ENCODE data around the gene CLVS2.

The CLVS2 gene

DNA sequence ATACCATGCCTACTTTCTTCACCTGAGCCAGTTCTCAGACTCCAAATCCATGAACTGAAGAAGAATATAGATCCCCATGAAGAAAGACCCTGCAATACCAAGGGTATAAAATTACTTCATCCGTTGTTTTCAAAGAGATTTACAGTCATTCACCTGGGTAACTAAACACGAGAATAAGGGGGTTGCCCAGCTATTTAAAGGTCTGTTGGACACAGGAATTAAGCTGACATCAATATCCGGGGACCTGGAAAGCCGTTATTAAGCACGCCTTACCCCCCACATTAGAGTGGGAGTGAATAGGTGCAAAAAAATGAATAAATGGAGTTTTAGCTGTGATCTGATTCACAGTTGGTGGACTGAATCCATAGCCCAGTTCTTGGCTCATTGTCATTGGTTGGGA is 28.9 kb downstream of the CLVS2 start:
- no peak for DNase-seq

DNA sequence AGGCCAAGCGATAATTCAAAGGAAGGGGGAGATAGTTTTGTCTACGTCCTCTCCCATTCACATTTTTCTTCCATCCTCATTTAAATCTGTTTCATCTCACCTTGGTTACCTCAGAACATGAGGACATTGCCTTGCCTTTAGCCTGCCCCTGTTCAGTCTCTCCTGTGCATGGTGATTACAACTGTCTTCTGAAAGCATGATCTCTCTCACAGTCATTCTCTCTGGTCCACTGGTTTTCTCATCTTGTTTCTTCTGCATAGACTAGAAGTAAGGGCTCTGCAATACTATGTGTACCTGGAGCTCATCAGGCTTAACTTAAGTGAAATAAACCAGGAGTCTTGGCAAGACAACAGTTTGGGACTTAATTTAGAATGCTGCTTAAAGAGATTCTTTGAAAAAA is 31.4 kb downstream of the CLVS2 start:
- DNase-seq: no peak

DNA sequence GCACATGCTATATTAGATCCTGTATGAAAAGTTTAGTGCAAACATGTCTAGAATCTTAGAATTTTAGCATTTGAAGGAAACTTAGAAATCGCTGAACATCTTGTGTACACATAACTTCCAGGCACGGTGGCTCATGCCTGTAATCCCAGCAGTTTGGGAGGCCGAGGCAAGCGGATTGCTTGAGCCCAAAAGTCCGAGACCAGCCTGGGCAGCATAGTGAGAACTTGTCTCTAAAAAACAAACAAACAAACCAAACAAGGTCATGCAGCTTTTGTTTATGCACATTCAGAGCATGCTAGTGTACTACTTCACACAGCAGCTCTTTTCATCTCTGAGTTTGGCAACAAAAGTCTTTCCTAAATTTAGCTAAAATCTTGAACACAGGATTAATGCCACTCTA is 32.2 kb downstream of the CLVS2 start:
- DNase-seq: no peak

DNA sequence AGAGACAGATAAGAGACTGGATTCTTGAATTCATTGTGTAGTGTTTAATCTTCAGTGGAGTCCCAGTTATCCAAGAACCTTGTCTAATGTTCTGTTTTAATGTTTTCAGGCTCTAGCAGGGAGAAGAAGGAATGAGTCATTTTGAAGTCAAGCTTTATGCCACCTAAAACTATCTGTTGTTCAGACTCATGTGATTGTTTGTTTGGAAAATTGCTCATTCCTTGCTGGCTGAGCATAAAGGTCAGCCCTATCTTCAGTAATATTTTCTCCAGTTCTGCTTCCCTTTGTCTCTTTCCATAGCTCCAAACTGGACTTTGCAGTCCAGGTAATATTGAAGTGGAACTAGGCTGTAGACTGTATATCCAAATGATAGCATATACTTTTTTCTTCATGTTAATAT is 34.2 kb downstream of the CLVS2 start:
- DNase-seq: no peak

DNA sequence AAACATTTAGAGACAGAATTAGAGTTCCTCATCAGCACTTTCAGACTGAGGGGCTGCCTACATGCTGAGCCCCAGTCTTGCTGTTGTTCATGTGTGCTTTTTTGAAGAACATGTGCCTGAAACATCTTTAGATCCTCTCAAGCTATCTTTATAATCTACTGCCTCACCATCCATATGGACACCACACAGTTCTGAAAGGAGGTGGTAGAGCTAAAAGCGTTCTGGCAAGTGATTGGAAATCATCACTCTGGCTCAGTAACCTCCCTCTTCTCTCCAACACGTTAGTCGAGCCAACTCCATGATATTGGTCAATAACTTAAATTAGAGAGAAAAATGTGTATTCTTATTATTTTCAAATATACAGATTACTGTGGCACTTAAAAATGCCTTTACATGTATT is 40.6 kb downstream of the CLVS2 start:
- DNase-seq: no peak

DNA sequence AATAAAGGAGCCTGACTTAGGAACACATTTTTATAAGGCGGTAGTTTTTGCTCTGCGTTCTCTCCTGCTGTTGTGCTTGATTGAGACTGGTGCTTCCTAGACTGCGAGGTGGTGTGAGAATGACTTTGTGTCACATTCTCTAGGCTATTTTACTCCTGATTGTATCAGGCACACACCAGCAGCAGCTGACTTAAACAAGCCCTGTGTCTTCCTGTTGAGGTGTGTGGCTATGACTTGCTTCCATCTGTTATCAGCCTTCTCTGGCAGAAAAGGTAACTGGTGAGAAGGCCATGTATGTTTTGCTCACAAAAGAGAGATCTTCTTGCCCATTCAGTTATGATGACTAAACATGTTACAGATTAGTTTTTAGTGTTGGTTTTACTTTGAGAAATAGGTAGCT is 43.4 kb downstream of the CLVS2 start:
- DNase-seq: no peak

DNA sequence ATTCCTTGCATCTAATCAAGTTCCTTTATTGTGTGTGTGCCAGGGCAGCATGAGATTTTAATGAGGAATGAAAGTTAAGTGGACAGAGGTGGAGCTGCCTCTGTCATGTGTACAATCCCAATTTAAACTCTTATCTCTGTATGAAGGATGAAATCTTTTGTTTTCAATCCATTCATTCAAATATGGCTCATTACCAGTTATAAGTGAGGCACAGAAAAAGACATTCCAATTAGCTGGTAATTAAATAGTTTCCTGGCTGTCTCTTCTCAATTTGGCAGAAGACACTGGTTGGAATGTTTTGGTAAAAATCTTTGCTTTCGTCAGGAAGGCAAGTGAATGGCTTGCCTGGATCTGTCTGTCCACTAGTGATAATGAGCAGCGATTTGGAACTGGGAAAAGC is 46.4 kb downstream of the CLVS2 start:
- DNase-seq: no peak

DNA sequence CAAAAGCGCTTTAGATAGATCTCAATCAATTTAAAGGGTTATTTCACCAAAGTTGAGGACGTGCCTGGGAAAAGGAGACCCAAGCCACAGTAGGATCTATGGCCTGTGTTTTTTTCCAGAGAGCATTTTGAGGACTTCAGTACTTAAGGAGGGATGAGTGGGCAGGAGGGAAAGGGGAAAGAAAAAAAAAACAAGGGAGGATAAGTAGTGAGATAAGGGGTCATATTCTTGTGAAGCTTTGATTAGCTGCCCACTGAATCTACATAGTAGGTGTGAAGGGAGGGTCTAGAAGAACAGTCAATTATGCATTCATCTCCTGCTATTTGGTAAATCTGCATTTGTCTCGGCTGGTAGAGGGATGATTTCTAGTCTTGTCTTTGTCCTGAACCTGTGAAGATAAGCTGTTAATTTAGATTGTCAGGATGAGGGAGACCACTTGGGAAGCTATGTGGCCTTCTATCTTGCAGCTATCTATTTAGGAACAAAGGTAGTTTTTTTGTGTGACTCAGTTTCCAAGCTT is 48.4 kb downstream of the CLVS2 start:
- no peak for DNase-seq

DNA sequence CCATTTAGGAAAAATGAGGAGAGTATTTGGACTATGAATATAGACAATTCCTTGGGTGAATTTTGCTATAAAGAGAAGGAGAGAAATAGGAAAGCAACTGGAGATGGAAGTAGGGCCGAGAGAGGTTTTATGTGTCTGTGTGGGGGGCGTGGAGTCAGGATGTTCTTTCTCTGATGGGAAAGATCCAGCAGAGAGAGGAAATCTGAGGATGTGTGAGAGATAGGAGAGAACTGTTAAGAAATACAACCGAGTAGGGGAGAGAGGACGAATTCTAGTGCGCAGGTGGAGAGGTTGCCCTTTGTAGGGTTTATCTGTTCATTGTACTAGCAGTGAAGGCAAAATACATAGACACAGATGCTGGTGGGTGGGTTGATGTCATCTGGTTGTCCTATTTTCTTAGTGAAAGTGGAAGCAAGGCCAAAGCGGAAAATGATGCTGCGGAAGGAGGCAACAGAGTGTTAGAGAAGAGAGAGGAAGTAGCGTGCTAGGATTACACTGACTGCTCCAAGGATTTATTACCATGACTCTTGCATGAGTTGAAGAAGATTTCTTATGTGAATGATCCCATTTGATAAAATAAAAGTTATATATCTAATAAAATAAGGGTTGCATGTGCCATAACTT is 57.7 kb downstream of the CLVS2 start:
- DNase-seq: no peak

DNA sequence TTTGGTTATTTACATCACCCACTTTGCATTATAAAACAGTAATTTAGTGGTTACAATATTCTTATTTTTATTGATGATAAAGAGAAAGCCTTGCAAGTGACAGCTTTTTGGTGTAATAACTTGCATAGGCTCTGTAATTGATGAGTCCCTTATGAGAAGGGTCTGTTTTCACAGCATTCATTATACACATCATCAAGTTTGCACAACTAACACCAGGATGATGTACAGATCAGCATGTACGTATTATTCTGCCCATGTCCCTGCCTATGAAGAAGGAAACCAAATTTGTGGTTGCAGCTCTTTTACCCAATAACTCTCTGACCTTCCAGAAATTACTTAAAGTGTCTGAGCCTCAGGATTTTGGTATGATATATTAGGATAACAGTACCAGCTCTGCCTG is 59.2 kb downstream of the CLVS2 start:
- no peak for DNase-seq

DNA sequence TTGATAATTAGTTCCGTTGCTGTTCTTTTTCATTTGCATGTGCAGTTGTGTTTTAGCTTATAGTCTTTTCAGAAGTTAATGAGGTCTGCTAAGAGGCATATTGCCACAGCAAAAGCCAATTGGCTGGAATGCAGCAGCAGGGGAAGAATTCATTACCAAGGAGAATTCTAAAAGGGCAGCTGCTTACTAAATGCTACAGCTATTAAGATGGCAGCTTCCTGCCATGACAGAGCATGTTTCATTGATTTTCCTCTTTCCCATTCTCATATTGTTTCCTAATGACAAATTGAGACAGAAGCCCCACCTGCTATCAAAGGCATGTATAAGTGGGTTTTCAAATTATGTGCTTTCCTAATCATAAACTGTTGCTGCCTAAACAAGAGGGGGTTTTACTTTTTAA is 66.6 kb downstream of the CLVS2 start:
- DNase-seq: no peak

DNA sequence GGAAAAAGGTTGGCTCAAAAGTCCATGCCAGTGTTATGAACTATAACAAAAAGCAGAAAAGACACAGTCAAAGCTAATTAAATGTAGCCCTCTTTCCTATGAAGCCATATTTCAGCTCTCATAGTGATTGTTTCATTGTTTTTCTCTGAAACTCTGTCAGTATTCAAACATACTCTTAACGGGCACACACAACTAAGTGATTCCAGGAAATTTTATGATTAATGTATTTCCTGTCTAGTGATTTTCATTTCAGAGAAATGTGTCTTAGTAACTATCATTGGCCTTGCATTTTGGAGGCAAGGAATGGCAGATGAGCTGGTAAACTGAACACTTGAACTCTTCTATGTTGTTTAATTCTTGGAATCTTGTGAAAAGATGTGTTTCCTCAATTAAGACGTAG is 68.0 kb downstream of the CLVS2 start:
- DNase-seq: no peak

DNA sequence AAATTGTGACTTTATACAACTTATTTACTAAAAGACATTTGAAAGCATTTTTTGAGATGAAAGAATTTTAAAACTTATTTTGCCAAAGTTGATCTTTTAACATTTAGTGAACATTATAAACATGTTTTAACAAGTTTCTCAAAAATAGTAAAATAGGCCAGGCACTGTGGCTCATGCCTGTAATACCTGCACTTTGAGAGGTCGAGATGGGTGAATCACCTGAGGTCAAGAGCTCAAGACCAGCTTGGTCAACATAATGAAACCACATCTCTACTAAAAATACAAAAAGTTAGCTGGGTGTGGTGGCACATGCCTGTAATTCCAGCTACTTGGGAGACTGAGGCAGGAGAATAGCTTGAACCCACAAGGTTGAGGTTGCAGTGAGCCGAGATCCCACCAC is 78.6 kb downstream of the CLVS2 start:
- no peak for DNase-seq

DNA sequence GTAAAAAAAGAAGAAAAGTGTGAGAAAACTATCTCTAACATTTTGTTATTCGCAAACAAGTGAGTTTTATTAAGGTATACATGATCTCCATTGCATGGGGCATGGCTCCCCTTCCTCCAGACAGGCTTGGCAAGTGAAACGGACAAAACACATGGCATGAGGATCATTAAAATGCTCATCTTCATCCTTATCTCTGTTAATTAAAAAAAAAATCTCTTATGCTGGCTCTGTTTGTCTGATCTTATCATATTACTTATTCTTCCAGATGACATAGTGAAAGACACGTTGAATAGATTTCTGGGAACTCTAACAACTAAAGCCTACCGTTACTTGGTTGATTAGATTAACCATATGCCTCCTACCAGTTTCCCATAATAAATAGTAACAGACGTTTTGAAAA is 89.4 kb downstream of the CLVS2 start:
- DNase-seq: no peak

DNA sequence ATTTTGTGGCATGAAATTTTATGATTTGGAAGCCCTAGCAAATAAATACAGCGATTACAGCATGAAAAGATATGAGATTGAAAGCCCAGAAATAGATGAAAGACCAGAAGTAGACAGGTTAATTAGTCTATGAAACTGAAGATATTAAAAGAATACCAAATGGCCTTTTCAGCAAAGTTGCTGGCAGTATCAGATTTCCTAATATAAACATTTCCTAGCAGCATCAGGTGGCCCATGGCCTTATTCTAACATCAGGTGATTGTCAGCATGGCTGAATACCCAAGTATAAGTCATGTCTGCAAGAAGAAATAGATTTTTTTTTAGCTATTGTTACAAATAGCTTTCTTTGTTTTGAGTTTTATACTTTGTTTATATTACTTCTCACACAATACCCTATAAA is 93.2 kb downstream of the CLVS2 start:
- DNase-seq: no peak

DNA sequence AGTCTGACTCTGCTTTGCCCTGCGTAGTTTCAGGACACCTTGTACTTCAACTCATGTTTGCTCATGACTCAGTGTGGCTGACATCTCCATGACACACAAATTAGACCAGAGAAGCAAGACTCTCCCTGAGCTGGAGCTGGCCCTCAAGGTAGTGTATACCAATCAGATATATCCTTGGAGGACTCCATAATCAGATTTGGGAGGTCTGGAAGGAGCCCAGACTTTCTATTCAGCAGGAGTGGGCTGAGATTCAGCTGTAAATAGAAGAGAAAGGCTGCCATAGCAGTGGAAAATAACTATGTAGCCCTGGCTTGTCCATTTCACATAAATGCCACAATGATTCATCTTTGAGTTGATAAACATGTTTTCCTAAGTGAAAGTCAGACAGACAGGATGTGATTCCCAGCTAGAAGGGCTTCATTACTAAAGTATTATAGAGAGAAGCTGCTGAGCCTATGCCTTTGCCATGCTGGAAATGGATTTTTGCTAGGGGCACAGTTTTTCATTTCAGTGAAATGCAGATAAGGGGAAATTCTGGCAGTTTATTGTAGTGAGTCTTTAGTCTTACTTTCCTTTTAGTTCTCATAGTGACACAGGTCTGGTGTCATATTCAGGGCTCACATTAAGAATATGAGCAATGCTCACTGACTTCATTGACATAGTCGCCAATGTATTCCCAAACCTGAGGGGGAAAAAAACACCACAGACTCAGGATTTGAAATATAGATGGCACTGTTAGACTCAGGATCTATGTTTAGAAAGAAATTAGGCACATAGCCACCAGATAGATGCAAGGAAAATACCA is 95.3 kb downstream of the CLVS2 start:
- DNase-seq: peak; percentile 2

DNA sequence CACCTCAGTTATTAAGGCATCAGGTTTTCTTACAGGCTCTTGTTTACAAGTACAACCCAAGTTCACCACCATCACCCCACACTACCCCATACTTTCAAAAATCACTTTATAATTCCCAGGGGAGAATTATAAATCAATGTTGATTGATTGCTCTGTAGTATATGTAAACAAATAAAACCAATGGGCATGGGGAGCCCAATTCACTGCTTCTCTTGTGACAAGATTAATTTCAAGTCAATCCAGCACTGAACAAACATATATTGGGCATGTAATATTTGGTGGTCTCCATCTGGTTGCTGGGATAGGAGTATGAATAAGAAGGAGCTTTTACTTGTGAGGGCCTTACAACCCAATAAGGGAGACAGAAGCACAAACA is 95.8 kb downstream of the CLVS2 start:
- no peak for DNase-seq

DNA sequence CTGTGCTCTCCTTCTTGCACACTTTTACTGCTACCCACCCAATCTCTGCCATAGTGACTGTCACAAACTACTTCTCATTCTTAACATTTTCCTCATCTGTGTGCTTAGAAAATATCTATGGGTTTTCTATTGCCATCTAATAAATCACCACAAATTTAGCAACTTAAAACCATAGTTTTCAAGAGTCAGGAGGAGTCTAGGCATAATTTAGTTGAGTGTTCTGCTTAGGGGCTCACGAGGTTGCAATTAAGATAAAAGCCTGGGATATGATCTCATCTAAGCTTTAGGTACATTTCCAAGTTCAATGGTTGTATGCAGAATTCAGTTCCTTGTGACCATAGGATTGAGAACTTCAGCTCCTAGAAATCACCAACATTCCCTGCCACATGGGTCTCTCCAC is 98.8 kb downstream of the CLVS2 start:
- DNase-seq: no peak

DNA sequence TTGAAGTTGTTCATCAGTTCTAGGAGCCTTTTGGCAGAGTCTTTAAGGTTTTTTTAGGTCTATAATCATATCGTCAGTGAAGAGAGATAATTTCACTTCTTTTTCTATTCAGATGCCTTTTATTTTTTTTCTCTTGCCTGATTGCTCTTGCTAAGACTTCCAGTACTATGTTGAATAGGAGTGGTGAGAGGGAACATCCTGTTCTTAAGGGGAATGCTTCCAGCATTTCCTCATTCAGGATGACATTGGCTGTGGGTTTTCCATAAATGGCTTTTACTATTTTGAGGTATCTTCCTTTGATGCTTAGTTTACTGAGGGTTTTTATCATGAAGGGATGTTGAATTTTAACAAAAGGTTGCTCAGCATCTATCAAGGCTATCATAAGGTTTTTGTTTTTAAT is 109.5 kb downstream of the CLVS2 start:
- no peak for DNase-seq

DNA sequence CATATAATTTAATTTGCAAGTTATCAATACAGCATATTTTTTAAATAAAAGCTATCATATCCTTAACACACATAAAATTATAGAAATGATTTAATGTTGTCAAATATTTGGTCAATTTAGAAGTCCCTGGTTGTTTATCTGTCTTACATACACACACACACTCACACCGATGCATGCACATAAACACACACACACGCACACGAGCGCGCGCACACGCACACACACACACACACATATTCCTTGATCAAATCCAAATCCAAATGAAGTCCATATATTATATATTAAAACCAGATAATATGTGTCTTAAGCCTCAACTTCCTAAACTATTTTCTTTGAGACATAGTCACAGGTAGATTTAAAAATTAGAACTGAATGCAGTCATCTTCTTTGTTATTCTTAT is 120.3 kb downstream of the CLVS2 start:
- DNase-seq: no peak

DNA sequence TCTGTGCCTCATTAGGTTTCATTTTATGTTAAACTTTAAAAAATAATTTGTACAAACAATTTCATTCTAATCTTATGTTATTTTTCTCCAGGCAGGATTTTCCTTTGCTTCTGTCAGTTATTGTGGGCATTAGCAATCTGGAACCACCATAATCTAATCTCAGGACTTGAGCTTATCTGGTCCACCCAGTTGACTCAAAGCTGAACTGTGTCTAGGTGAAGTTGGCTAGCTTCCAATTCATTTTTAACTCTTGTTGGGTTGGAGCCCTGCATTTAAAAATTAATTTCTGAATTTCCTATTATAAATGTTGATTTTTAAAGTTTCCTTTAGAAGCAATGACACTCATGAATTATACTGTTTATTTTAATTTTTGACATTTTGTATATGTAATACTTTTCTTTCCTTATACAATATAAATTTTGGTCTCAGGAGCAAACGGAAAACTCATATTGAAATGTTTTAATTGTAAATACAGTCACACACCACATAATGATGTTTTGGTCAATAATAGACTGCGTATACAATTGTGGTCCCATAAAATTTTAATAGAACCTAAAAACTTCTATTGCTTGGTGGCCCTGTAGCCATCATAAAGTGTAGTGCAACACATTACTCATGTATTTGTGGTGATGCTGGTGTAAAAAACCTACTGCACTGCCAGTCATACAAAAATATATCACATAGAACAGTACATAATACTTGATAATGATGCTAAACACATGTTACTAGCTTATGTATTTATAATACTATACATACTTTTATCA is 121.3 kb downstream of the CLVS2 start:
- DNase-seq: no peak

DNA sequence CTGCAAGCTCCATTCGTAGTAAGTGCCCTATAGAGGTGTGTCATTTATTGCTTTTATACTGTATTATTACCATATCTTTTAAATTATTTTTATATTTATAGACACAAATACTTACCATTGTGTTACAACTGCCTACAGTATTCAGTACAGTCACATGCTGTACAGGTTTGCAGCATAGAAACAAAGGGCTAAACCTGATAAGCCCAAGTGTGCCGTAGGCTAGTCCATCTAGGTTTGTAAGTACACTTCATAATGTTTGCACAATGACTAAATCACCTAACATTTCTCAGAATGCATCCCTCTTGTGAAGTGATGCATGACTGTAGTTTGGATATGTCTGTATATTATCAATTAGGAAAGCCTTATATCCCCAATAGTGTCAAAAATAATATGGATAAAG is 122.8 kb downstream of the CLVS2 start:
- DNase-seq: no peak
